Activated T-helper 17 cell treated with anti-CD3 and anti-CD28 coated beads, Interleukin-2, amount 50 U/mL, for 72 hours (primary cell): ENCODE measurements around the gene E2F3. TPM values are rescaled to one million over a fixed set of nuclear protein-coding genes. Genes with fewer than 3 reads are reported as not detected.

Experiments
- ATAC-seq: fragments of 150-1000 bp; cut with Tn5 transposase; replicated peaks from 2 replicates; pipeline ENCODE4 v1.10.0; 2021; ENCODE audit warnings: mild to moderate bottlenecking, moderate library complexity
- H3K27ac Mint-ChIP-seq: one replicate; pipeline ENCODE4 v1.8.0; 2022; ENCODE audit warnings: mixed read lengths
- H3K27me3 Mint-ChIP-seq: one replicate; pipeline ENCODE4 v1.8.0; 2022; ENCODE audit warnings: mixed read lengths
- H3K36me3 Mint-ChIP-seq: one replicate; pipeline ENCODE4 v1.8.0; 2022; ENCODE audit warnings: low read depth, mild to moderate bottlenecking, mixed read lengths
- H3K4me1 Mint-ChIP-seq: one replicate; pipeline ENCODE4 v1.8.0; 2022; ENCODE audit warnings: mixed read lengths
- H3K4me3 Mint-ChIP-seq: one replicate; pipeline ENCODE4 v1.8.0; 2022; ENCODE audit warnings: mild to moderate bottlenecking, mixed read lengths
- H3K9me3 Mint-ChIP-seq: one replicate; pipeline ENCODE4 v1.8.0; 2022; ENCODE audit warnings: mixed read lengths
- total RNA-seq, 2 donors: library from RNA; stranded (reverse); gene quantifications; one replicate each; pipeline ENCODE4 v1.2.3, GENCODE V29; 2022

Gene E2F3
- total RNA-seq, 2 donors from 2014 or later: 13.6 to 26.6 TPM

DNA sequence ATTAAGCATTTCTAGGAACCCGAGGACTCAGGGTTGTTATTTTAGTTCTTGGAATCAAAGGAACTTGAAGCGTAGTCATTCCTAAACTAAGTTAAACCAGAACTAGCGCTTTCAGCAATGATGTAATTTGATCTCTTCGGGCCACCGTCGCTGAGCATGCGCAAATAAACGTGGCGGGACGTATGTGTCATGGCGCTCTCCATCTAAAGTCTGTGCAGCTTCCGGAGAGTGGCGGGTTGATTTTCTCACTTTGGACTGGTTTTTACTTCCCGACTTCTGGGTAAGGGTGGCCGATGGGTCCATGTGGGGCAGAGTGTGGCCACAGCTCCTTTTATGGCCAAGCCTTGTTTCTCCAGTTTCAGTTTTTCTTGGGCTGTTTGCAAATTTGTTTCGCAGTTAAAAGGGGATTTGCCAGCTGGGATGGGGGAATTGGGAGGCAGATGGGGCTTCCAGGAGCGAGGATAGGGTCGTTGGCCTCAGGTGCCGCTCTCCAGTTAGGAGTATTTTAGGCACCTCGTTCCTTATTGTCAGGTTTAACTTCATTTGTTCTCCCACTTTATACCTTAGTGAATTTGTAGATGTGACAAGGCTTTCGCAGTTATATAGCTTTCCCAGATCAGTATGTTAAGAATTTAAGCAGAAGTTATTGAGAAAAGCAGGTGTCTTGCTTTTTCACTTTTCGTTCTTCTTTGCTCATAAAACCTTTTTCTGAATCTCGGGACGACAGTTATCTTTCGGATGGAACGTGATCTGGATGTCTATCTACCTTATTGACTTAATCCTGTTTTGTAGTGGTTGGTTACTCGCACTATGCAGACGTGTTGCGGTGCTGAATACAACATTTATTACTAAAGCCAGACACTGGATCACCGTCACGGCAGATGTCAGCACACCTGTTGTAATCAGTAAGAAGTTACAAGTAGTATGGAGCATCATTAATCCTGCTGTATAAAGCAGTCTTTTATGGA lies 132.9 kb downstream of the E2F3 start, which contains the start of gene CDKAL1:
Gene CDKAL1, plus strand, starts transcription at position 163 of the 968 bp plus-strand sequence. CDS start 11,894 bp downstream, outside the sequence.
- no peaks in the 10 kb centered on the region for H3K27me3 Mint-ChIP-seq
- H3K36me3 Mint-ChIP-seq: peaks cover 52% of the 10 kb centered on the region
- H3K4me3 Mint-ChIP-seq: peak within 1 kb of the TSS; percentile 97
- H3K9me3 Mint-ChIP-seq: no peaks in the 10 kb centered on the region
- H3K4me1 Mint-ChIP-seq: peaks cover 33% of the 10 kb centered on the region
- peak; percentile 89 for ATAC-seq
- H3K27ac Mint-ChIP-seq: peak within 1 kb of the TSS; percentile 97

DNA sequence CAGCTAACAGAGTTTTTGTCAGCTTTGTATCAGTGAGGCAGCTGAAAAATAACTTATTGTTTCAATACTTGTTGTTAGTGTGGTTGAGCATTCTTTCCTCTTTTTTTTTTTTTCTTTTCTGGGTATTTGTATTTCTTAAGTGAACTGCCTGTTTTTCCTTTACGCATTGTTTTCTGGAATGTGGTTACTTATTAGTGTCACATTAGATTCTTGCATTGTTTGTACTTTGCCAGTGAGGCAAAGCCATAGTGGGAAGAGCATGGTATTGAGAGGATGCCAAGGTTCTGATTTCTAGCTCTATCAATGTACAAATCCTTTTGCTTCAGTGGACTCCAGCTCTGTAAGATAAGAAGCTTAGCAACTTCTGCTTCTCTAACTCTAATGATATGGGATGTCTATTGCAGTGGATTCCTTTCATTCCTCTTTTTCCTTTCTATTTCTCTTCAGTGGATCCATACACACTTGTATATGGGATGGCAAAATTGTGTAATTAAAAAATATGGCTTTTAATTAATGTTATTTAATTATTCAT lies 136.5 kb downstream of the E2F3 start:
- H3K4me3 Mint-ChIP-seq: no peak overlapping the region
- no peak overlapping the region for H3K27ac Mint-ChIP-seq
- no peaks in the 10 kb centered on the region for H3K9me3 Mint-ChIP-seq
- ATAC-seq: no peak
- H3K4me1 Mint-ChIP-seq: peaks cover 49% of the 10 kb centered on the region
- peaks cover 89% of the 10 kb centered on the region for H3K36me3 Mint-ChIP-seq
- H3K27me3 Mint-ChIP-seq: no peaks in the 10 kb centered on the region

GRCh38 chr6:20538907-20539306 lies 137.2 kb downstream of the E2F3 start:
- ATAC-seq: no peak
- Mint-ChIP-seq H3K36me3 (peaks cover 93% of the 10 kb centered on the region), H3K27me3 (no peaks in the 10 kb centered on the region), H3K4me1 (peaks cover 49% of the 10 kb centered on the region), H3K27ac (peak overlapping the region; percentile 5), H3K9me3 (no peaks in the 10 kb centered on the region), H3K4me3 (no peak overlapping the region)

DNA sequence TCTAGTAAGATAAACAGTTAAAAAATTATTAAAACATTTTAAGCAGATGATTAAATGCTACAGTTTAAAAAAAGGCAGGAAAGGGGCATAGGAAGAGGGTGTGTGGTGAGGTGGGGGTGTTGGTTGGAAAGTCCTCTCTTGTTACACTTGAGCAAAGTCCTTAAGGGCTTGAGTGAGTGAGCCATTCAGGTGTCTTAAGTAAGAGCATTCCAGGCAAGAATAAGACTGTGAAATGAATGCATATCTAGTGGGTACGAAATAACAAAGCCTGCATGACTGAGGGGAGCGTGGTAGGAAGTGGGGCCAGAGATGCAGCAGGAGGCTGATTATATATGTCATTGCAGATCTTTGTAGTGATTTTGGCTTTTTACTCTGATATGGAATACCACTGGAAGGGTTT lies 137.7 kb downstream of the E2F3 start:
- Mint-ChIP-seq H3K4me1 (peaks cover 49% of the 10 kb centered on the region), H3K27ac (peak overlapping the region; percentile 5), H3K9me3 (no peaks in the 10 kb centered on the region), H3K4me3 (no peak overlapping the region), H3K27me3 (no peaks in the 10 kb centered on the region), H3K36me3 (peaks cover 93% of the 10 kb centered on the region)
- no peak for ATAC-seq

- no peak for ATAC-seq
- peak overlapping the region; percentile 22 for H3K27ac Mint-ChIP-seq
- no peak overlapping the region for H3K4me3 Mint-ChIP-seq
- H3K4me1 Mint-ChIP-seq: peaks cover 51% of the 10 kb centered on the region
- no peaks in the 10 kb centered on the region for H3K9me3 Mint-ChIP-seq
- H3K36me3 Mint-ChIP-seq: peaks cover 94% of the 10 kb centered on the region
- H3K27me3 Mint-ChIP-seq: no peaks in the 10 kb centered on the region
These were observed 139.0 kb downstream of the E2F3 start for GRCh38 chr6:20540683-20541082.

GRCh38 chr6:20541382-20541781 lies 139.7 kb downstream of the E2F3 start:
- ATAC-seq: no peak
- Mint-ChIP-seq H3K36me3 (peaks cover 94% of the 10 kb centered on the region), H3K4me3 (no peak overlapping the region), H3K4me1 (peaks cover 44% of the 10 kb centered on the region), H3K27me3 (no peaks in the 10 kb centered on the region), H3K9me3 (no peaks in the 10 kb centered on the region), H3K27ac (no peak overlapping the region)

DNA sequence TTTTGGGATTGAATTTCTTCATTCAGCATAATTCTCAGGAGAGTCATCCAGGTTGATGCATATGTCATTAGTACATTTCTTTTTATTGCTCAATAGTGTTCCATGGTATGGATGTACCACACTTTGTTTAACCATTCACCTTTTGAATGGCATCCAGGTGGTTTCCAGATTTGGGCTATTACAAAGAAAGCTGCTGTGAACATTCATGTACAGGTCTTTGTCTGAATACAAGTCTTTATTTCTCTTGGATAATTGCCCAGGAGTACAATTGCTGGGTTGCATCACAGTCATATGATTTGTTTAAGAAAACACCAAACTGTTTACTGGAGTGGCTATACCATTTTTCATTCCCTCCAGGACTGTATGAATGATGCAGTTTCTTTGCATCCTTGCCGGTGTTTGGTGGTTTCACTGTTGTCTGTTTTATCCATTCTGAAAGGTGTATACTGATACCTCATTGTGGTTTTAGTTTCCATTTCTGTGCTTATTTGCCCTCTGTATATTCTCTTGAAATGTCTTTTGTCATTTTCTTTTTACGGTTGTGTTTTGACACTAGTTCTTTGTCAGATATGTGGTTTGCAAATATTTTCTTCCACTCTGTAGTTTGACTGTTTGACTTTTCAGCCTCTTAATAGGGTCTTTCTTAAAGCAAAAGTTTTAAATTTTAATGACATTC lies 141.4 kb downstream of the E2F3 start:
- peaks cover 94% of the 10 kb centered on the region for H3K36me3 Mint-ChIP-seq
- ATAC-seq: peak; percentile 96
- H3K27me3 Mint-ChIP-seq: no peaks in the 10 kb centered on the region
- H3K27ac Mint-ChIP-seq: peak overlapping the region; percentile 92
- H3K4me1 Mint-ChIP-seq: peaks cover 35% of the 10 kb centered on the region
- H3K4me3 Mint-ChIP-seq: peak overlapping the region; percentile 55
- no peaks in the 10 kb centered on the region for H3K9me3 Mint-ChIP-seq

Other genes starting within 250 kb of the E2F3 start
- 10 to 100 TPM; 15.7 to 18.3 TPM for gene MBOAT1, start 189.4 kb upstream of the E2F3 start, total RNA-seq
- 10 to 100 TPM; 27.7 to 31.9 TPM for gene CDKAL1, start 132.6 kb downstream of the E2F3 start, total RNA-seq